H1 (cell line): ENCODE data around the gene SPAG17. TPM values are rescaled to one million over a fixed set of nuclear protein-coding genes. Genes with fewer than 3 reads are reported as not detected.

ENCODE experiments used
- CTCF ChIA-PET: fragments of 300-600 bp; sonication (Branson Sonifier 250); formaldehyde crosslinking; loops from one replicate; lab custom pipeline; 2021; ENCODE audit not compliant: partially characterized antibody; lab: Charles Lee
- POLR2A ChIA-PET: fragments of 300-600 bp; sonication (Branson Sonifier 250); formaldehyde crosslinking; loops from one replicate; lab custom pipeline; 2021; ENCODE audit warnings: inconsistent platforms; ENCODE audit not compliant: partially characterized antibody; lab: Charles Lee
- DNase-seq, 2 experiments: peaks; one replicate each; pipeline versions ENCODE4 v3.0.0 to v3.0.0-alpha.2; 2010 to 2022; ENCODE audit warnings: low spot score in 2 of 2, low read depth in 1 of 2, mixed read lengths in 1 of 2
- FAIRE-seq: peaks from 2 replicates; lab custom pipeline; 2011; peaks lifted over from hg19 to GRCh38; lab: Jason Lieb, UNC
- H2AFZ ChIP-seq: 2 replicates; pipeline ENCODE4 v1.8.1; 2012; ENCODE audit warnings: low read length, inconsistent platforms
- H2AK5ac ChIP-seq: 2 replicates; pipeline ENCODE4 v1.6.1; 2013; ENCODE audit warnings: low read depth, low read length
- H2BK120ac ChIP-seq: replicated peaks from 2 replicates; pipeline ENCODE3; 2013; ENCODE audit warnings: low read depth, low read length, inconsistent platforms
- H2BK12ac ChIP-seq: 2 replicates; pipeline ENCODE4 v1.6.1; 2013; ENCODE audit warnings: low read depth, low read length
- H2BK15ac ChIP-seq: 2 replicates; pipeline ENCODE4 v1.6.1; 2013; ENCODE audit warnings: low read length
- H2BK20ac ChIP-seq: 2 replicates; pipeline ENCODE4 v1.6.1; 2013; ENCODE audit warnings: low read length
- H2BK5ac ChIP-seq: 2 replicates; pipeline ENCODE4 v1.6.1; 2013; ENCODE audit warnings: low read depth, low read length
- H3K14ac ChIP-seq: 2 replicates; pipeline ENCODE4 v1.6.1; 2013; ENCODE audit warnings: inconsistent platforms; ENCODE audit not compliant: insufficient read length
- H3K18ac ChIP-seq: 2 replicates; pipeline ENCODE4 v1.6.1; 2013; ENCODE audit warnings: low read length; ENCODE audit errors: extremely low read depth
- H3K23ac ChIP-seq: 2 replicates; pipeline ENCODE4 v1.6.1; 2013; ENCODE audit warnings: inconsistent platforms; ENCODE audit not compliant: insufficient read length
- H3K23me2 ChIP-seq: 2 replicates; pipeline ENCODE4 v1.6.1; 2013; ENCODE audit warnings: low read depth, low read length
- H3K27ac ChIP-seq: 2 replicates; pipeline ENCODE4 v1.6.1; 2011; ENCODE audit warnings: low read depth, low read length, inconsistent platforms
- H3K27me3 ChIP-seq, 4 experiments: replicated peaks in 1 of 4; 1 replicate in 1 of 4; 2 replicates in 3 of 4; pipeline versions ENCODE4 v1.6.1 to v1.8.1; 2011 to 2013; ENCODE audit warnings: low read length in 3 of 4, mild to moderate bottlenecking in 3 of 4, inconsistent platforms in 2 of 4, mixed read lengths in 2 of 4, moderate library complexity in 1 of 4; ENCODE audit not compliant: control insufficient read depth in 3 of 4, insufficient read depth in 3 of 4; ENCODE audit errors: extremely low read depth in 1 of 4
- H3K36me3 ChIP-seq, 4 experiments: 2 replicates each; pipeline versions ENCODE4 v1.6.1 to v1.8.1; 2011 to 2013; ENCODE audit warnings: mild to moderate bottlenecking in 4 of 4, low read length in 3 of 4, moderate library complexity in 2 of 4, control low read depth in 1 of 4, inconsistent platforms in 1 of 4; ENCODE audit not compliant: insufficient read depth in 4 of 4, control insufficient read depth in 2 of 4
- H3K4ac ChIP-seq: replicated peaks from 2 replicates; pipeline ENCODE3; 2013; ENCODE audit warnings: low read length, low read depth, mixed read lengths, inconsistent platforms; ENCODE audit not compliant: insufficient read length
- H3K4me1 ChIP-seq, 4 experiments: replicated peaks in 1 of 4; 1 replicate in 1 of 4; 2 replicates in 3 of 4; pipeline versions ENCODE4 v1.6.1 to v1.8.1; 2011 to 2013; ENCODE audit warnings: low read length in 3 of 4, inconsistent platforms in 2 of 4, mixed read lengths in 1 of 4; ENCODE audit not compliant: insufficient read depth in 4 of 4, control insufficient read depth in 3 of 4
- H3K4me2 ChIP-seq, 2 experiments: 2 replicates each; pipeline versions ENCODE4 v1.6.1 to v1.8.1; 2011 to 2013; ENCODE audit warnings: low read depth in 2 of 2, low read length in 2 of 2, control low read depth in 1 of 2, inconsistent platforms in 1 of 2, mild to moderate bottlenecking in 1 of 2; ENCODE audit not compliant: insufficient read depth in 1 of 2
- H3K4me3 ChIP-seq, 4 experiments: fragments of 200-600, 300-600 bp in 1 of 4; sonication (generic), shearing (Covaris generic), sonication (Bioruptor Twin) in 1 of 4; 2 replicates each; pipeline versions ENCODE4 v1.5.1 to v1.8.1; 2011 to 2016; ENCODE audit warnings: low read length in 4 of 4, low read depth in 3 of 4, control low read depth in 2 of 4, inconsistent platforms in 2 of 4, mild to moderate bottlenecking in 2 of 4, mixed read lengths in 1 of 4, moderate library complexity in 1 of 4; ENCODE audit not compliant: insufficient read depth in 2 of 4; ENCODE audit errors: extremely low read depth in 1 of 4
- H3K56ac ChIP-seq: replicated peaks from 2 replicates; pipeline ENCODE3; 2013; ENCODE audit warnings: low read depth, mild to moderate bottlenecking, mixed read lengths, low read length, inconsistent platforms; ENCODE audit not compliant: insufficient read length
- H3K79me1 ChIP-seq: 2 replicates; pipeline ENCODE4 v1.6.1; 2013; ENCODE audit warnings: low read depth, low read length, control low read depth
- H3K79me2 ChIP-seq, 2 experiments: 2 replicates each; pipeline versions ENCODE4 v1.6.1 to v1.8.1; 2012 to 2013; ENCODE audit warnings: low read length in 2 of 2, mild to moderate bottlenecking in 2 of 2, inconsistent platforms in 1 of 2; ENCODE audit not compliant: insufficient read depth in 2 of 2, control insufficient read depth in 1 of 2
- H3K9ac ChIP-seq, 4 experiments: replicated peaks in 1 of 4; 1 replicate in 1 of 4; 2 replicates in 3 of 4; pipeline versions ENCODE4 v1.6.1 to v1.8.1; 2011 to 2013; ENCODE audit warnings: low read depth in 3 of 4, low read length in 3 of 4, control low read depth in 2 of 4, mild to moderate bottlenecking in 2 of 4, moderate library complexity in 2 of 4, inconsistent platforms in 1 of 4; ENCODE audit errors: extremely low read depth in 1 of 4
- H3K9me3 ChIP-seq, 2 experiments: 2 replicates each; pipeline versions ENCODE4 v1.6.1 to v1.8.1; 2012 to 2013; ENCODE audit warnings: mild to moderate bottlenecking in 2 of 2, moderate library complexity in 2 of 2, control low read depth in 1 of 2, inconsistent platforms in 1 of 2, low read depth in 1 of 2, low read length in 1 of 2, mixed read lengths in 1 of 2; ENCODE audit not compliant: insufficient read depth in 2 of 2
- H4K20me1 ChIP-seq, 2 experiments: replicated peaks in 1 of 2; 2 replicates each; pipeline versions ENCODE3 to v1.8.1; 2011 to 2013; ENCODE audit warnings: inconsistent platforms in 2 of 2, low read length in 2 of 2, mild to moderate bottlenecking in 1 of 2; ENCODE audit not compliant: insufficient read depth in 2 of 2, control insufficient read depth in 1 of 2
- H4K5ac ChIP-seq: 2 replicates; pipeline ENCODE4 v1.6.1; 2013; ENCODE audit warnings: low read length, low read depth, mixed read lengths, inconsistent platforms; ENCODE audit not compliant: insufficient read length
- H4K8ac ChIP-seq: 2 replicates; pipeline ENCODE4 v1.8.0; 2013; ENCODE audit warnings: mild to moderate bottlenecking, moderate library complexity, low read length, inconsistent platforms; ENCODE audit not compliant: insufficient read depth; ENCODE audit errors: extremely low read depth
- H4K91ac ChIP-seq: replicated peaks from 2 replicates; pipeline ENCODE3; 2013; ENCODE audit warnings: low read length, mixed read lengths, inconsistent platforms; ENCODE audit not compliant: insufficient read length
- WGBS, 2 experiments: shearing (Covaris generic) in 1 of 2; methylation state at CpG; one replicate each; pipeline versions ENCODE4 v1.1.6 to v1.1.7; 2013 to 2015; ENCODE audit warnings: low lambda C conversion rate in 2 of 2, mixed read lengths in 2 of 2, inconsistent platforms in 1 of 2, low coverage in 1 of 2, missing lambda C conversion rate in 1 of 2; ENCODE audit not compliant: insufficient replicate concordance in 2 of 2, insufficient coverage in 1 of 2, insufficient read length in 1 of 2; ENCODE audit errors: extremely low coverage in 1 of 2, missing lambda C conversion rate in 1 of 2; 5-methylcytosine and 5-hydroxymethylcytosine counted together
- polyA plus RNA-seq, 7 experiments: library from polyadenylated mRNA; depleted of rRNA in 3 of 7; stranded (reverse) in 5 of 7; unstranded in 2 of 7; fragments of >200 nt in 5 of 7; fragments of 200-250 nt in 2 of 7; gene quantifications; 1 replicate in 5 of 7; 2 replicates in 1 of 7; 4 replicates in 1 of 7; pipeline versions ENCODE4 v1.2.1 to v1.2.3, GENCODE V29; 2011 to 2013; ENCODE audit warnings: missing spikeins in 2 of 7, mixed read lengths in 2 of 7
- total RNA-seq: library from RNA; stranded (reverse); fragmentation: NEBNext Ultra II Directional; extraction: Animal tissue kit (Norgen Biotek cat#: 25700); gene quantifications from 2 replicates; pipeline ENCODE4 v1.2.1, GENCODE V29; 2021
- TF ChIP-seq, protein P1 (sequence below): IDR thresholded peaks from 2 replicates; pipeline ENCODE4 v1.6.1; 2012; ENCODE audit warnings: inconsistent platforms
- TF ChIP-seq, protein P2 (sequence below): IDR thresholded peaks from 2 replicates; pipeline ENCODE4 v1.6.1; 2012; ENCODE audit warnings: inconsistent platforms

Gene SPAG17
- total and polyA plus RNA-seq, 2 of the 8 experiments (the other 6 are each of a cell fraction or from before 2014, with no cell fraction given), result 0.56 to 0.62 TPM

DNA sequence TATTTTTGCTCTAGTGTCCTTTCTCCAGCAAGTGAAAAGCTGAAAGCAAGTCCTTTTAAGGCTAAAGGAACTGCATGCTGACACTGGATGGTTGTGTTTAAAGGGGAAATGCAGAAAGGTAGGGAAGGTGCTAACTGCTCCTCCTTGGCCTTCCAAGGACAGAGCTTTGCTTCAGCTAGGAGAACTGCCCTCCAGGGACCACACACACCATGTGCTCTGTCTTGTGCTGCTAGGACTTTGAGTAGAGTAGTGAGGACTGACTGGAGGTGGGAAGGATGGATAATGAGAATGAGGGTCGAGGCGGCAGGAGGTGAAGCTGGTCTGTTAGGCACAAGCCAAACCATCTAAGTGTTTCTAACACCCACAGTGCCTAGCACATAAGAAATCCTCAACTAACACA is 177.6 kb downstream of the SPAG17 start:
- Histone ChIP-seq H3K4me3 (no peak overlapping the region), H2BK12ac (no peak overlapping the region), H4K91ac (no peak overlapping the region), H3K14ac (no peak overlapping the region), H3K56ac (no peak overlapping the region), H3K79me2 (no peaks in the 10 kb centered on the region), H2AFZ (peak overlapping the region; percentile 68), H3K4ac (no peak overlapping the region), H3K23ac (no peak overlapping the region), H4K20me1 (no peaks in the 10 kb centered on the region), H2AK5ac (no peak overlapping the region), H4K5ac (no peak overlapping the region), H3K9me3 (no peaks in the 10 kb centered on the region), H2BK15ac (no peak overlapping the region), H2BK20ac (no peak overlapping the region), H3K18ac (no peak overlapping the region), H3K36me3 (no peaks in the 10 kb centered on the region), H3K79me1 (no peaks in the 10 kb centered on the region), H4K8ac (no peak overlapping the region), H3K27me3 (no peaks in the 10 kb centered on the region), H2BK120ac (no peak overlapping the region), H3K23me2 (no peaks in the 10 kb centered on the region), H3K4me1 (peaks cover 0 to 3% (median 0%) of the 10 kb centered on the region in 4 experiments; a peak in 1 of 7 replicates), H3K27ac (no peak overlapping the region), H2BK5ac (no peak overlapping the region), H3K4me2 (no peak overlapping the region), H3K9ac (no peak overlapping the region)
- DNase-seq, result no peak
- TF ChIP-seq, protein P1, sequence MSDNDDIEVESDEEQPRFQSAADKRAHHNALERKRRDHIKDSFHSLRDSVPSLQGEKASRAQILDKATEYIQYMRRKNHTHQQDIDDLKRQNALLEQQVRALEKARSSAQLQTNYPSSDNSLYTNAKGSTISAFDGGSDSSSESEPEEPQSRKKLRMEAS, result 0 out of 2 replicates have a peak, but pooled peaks have one; percentile 21
- TF ChIP-seq, protein P2, sequence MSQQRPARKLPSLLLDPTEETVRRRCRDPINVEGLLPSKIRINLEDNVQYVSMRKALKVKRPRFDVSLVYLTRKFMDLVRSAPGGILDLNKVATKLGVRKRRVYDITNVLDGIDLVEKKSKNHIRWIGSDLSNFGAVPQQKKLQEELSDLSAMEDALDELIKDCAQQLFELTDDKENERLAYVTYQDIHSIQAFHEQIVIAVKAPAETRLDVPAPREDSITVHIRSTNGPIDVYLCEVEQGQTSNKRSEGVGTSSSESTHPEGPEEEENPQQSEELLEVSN, result no peak
- WGBS, 2 experiments, result 89% methylated on average over 2 of the region's 2 CpGs; no CpG with 5 or more reads in 1 of the 2 experiments
- POLR2A ChIA-PET, result interaction anchor here (0.7 to 0.9 kb wide), 2 partner anchors 10 to 78 kb away, joined by 3 read pairs; partner anchors contain the start of genes GDAP2 and WDR3
- no peak for FAIRE-seq
- CTCF ChIA-PET, result no interaction called here
